Measurements from ENCODE around the gene TAF6. TPM values are rescaled to one million over a fixed set of nuclear protein-coding genes. Genes with fewer than 3 reads are reported as not detected.

Gene TAF6
- total and polyA plus RNA-seq, 9 of the 15 experiments (the other 6 are each of a cell fraction or from before 2014, with no cell fraction given) = 0.78 to 78.7 (median 21.3) TPM

DNA sequence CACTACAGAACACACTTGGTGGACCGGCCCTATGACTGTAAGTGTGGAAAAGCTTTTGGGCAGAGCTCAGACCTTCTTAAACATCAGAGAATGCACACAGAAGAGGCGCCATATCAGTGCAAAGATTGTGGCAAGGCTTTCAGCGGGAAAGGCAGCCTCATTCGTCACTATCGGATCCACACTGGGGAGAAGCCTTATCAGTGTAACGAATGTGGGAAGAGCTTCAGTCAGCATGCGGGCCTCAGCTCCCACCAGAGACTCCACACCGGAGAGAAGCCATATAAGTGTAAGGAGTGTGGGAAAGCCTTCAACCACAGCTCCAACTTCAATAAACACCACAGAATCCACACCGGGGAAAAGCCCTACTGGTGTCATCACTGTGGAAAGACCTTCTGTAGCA, 55.0 kb downstream of the TAF6 start (continued):
- TF ChIP-seq, protein P1, sequence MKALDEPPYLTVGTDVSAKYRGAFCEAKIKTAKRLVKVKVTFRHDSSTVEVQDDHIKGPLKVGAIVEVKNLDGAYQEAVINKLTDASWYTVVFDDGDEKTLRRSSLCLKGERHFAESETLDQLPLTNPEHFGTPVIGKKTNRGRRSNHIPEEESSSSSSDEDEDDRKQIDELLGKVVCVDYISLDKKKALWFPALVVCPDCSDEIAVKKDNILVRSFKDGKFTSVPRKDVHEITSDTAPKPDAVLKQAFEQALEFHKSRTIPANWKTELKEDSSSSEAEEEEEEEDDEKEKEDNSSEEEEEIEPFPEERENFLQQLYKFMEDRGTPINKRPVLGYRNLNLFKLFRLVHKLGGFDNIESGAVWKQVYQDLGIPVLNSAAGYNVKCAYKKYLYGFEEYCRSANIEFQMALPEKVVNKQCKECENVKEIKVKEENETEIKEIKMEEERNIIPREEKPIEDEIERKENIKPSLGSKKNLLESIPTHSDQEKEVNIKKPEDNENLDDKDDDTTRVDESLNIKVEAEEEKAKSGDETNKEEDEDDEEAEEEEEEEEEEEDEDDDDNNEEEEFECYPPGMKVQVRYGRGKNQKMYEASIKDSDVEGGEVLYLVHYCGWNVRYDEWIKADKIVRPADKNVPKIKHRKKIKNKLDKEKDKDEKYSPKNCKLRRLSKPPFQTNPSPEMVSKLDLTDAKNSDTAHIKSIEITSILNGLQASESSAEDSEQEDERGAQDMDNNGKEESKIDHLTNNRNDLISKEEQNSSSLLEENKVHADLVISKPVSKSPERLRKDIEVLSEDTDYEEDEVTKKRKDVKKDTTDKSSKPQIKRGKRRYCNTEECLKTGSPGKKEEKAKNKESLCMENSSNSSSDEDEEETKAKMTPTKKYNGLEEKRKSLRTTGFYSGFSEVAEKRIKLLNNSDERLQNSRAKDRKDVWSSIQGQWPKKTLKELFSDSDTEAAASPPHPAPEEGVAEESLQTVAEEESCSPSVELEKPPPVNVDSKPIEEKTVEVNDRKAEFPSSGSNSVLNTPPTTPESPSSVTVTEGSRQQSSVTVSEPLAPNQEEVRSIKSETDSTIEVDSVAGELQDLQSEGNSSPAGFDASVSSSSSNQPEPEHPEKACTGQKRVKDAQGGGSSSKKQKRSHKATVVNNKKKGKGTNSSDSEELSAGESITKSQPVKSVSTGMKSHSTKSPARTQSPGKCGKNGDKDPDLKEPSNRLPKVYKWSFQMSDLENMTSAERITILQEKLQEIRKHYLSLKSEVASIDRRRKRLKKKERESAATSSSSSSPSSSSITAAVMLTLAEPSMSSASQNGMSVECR (CRISPR knock-in tag; IDR thresholded peaks at IDR 0.05) = 0 out of 2 replicates have a peak, but pooled peaks have one; percentile 36
- TF ChIP-seq SNRNP70 (optimal IDR thresholded peaks at IDR 0.05; ENCODE audit: low read depth, low read length) = no peak
- no peak for TF ChIP-seq ZZZ3 (IDR thresholded peaks at IDR 0.05)
- no peak for TF ChIP-seq SETDB1 (IDR thresholded peaks at IDR 0.05; ENCODE audit: low read length)
- no peak for TF ChIP-seq RNF2 (IDR thresholded peaks at IDR 0.05)
- no peak for TF ChIP-seq NFIX (CRISPR knock-in tag; IDR thresholded peaks at IDR 0.05; ENCODE audit: low read depth)
- no peak for TF ChIP-seq PPARD (CRISPR knock-in tag; IDR thresholded peaks at IDR 0.05)
- TF ChIP-seq ZNF140 (CRISPR knock-in tag; IDR thresholded peaks at IDR 0.05) = no peak
- no peak for TF ChIP-seq ZNF79 (CRISPR knock-in tag; IDR thresholded peaks at IDR 0.05; ENCODE audit: low read depth)
- peak; percentile 98 for TF ChIP-seq ZNF75A (CRISPR knock-in tag; IDR thresholded peaks at IDR 0.05)
- TF ChIP-seq, protein P2, sequence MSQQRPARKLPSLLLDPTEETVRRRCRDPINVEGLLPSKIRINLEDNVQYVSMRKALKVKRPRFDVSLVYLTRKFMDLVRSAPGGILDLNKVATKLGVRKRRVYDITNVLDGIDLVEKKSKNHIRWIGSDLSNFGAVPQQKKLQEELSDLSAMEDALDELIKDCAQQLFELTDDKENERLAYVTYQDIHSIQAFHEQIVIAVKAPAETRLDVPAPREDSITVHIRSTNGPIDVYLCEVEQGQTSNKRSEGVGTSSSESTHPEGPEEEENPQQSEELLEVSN (IDR thresholded peaks at IDR 0.05; ENCODE audit: borderline replicate concordance in 1 of 2, extremely low read depth in 1 of 2, insufficient read depth in 1 of 2, insufficient read length in 1 of 2, low read depth in 1 of 2, low read length in 1 of 2, poor library complexity in 1 of 2, severe bottlenecking in 1 of 2) = peak; percentile 13 to 61
- TF ChIP-seq RBM25 (IDR thresholded peaks at IDR 0.05; ENCODE audit: low read depth, low read length, severe bottlenecking) = no peak
- TF ChIP-seq, protein P3, sequence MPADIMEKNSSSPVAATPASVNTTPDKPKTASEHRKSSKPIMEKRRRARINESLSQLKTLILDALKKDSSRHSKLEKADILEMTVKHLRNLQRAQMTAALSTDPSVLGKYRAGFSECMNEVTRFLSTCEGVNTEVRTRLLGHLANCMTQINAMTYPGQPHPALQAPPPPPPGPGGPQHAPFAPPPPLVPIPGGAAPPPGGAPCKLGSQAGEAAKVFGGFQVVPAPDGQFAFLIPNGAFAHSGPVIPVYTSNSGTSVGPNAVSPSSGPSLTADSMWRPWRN (IDR thresholded peaks at IDR 0.05; ENCODE audit: low read depth) = no peak
- TF ChIP-seq ZNF699 (CRISPR knock-in tag; IDR thresholded peaks at IDR 0.05; ENCODE audit: insufficient replicate concordance) = no peak
- TF ChIP-seq ZNF408 (CRISPR knock-in tag; IDR thresholded peaks at IDR 0.05; ENCODE audit: low read depth) = no peak
- TF ChIP-seq ZKSCAN8 (CRISPR knock-in tag; IDR thresholded peaks at IDR 0.05) = no peak
- TF ChIP-seq, protein P4, sequence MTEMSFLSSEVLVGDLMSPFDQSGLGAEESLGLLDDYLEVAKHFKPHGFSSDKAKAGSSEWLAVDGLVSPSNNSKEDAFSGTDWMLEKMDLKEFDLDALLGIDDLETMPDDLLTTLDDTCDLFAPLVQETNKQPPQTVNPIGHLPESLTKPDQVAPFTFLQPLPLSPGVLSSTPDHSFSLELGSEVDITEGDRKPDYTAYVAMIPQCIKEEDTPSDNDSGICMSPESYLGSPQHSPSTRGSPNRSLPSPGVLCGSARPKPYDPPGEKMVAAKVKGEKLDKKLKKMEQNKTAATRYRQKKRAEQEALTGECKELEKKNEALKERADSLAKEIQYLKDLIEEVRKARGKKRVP (CRISPR knock-in tag; IDR thresholded peaks at IDR 0.05) = no peak
- TF ChIP-seq, protein P5, sequence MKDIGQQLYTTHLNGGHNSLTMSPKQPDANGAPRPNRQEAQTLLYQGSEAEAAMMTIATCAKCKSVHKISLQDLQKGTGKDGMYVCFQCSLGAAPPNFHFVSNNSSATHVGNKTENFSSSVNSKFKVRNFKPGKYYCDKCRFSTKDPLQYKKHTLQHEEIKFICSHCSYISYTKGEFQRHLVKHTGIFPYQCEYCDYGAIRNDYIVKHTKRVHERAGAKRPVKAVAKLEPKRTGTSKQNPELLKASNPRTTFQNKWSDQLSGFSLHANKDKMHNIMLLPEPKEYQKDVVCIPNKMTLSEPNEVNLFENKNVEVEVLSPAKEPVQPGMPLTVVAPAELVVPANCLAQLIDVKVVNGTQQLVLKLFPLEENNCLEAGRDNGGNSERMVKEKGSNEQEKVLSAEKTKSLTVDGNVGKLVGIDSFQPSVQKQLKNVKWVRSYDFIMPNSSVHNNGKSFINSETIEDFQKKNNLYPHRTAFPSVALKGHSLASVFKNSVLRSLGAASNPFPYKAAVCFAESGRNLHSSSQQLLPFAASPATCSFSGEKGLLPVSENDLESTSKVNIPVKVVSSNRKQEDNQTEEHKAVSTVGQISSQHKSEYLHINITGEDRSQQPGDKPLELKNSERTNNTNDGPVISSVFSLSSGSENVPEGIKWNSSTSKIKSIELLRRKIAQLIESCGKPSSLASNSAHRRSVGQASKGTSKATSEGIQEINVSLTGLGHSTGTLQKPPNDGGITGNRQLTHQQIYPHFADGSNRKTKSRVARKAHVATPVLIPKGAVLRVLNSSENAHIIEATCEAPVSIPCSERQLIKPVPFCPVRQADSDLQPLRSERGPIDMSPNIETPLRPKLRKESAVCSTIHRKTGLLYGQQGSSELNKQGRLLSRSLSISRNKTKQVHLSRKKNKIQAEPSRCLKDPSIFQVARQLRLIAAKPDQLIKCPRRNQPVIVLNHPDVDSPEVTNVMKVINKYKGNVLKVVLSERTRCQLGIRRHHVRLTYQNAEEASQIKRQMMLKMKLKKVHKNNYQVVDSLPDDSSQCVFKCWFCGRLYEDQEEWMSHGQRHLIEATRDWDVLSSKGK (CRISPR knock-in tag; IDR thresholded peaks at IDR 0.05) = no peak

Data from K562 (cell line).